Spleen (tissue), 11 donors: ENCODE results near the gene VWA3B. TPM values are rescaled to one million over a fixed set of nuclear protein-coding genes. Genes with fewer than 3 reads are reported as not detected.

Experiments
- DNase-seq: peaks from one replicate; pipeline ENCODE4 v3.0.0-alpha.2; 2020
- H3K27ac ChIP-seq, 8 donors: fragments of 200-600 bp; sonication (generic) in 7 of 8; 1 replicate in 4 of 8; 2 replicates in 4 of 8; pipeline versions ENCODE4 v1.5.0 to v1.8.0; 2016 to 2021; ENCODE audit warnings: inconsistent platforms in 4 of 8, mild to moderate bottlenecking in 4 of 8, moderate library complexity in 1 of 8
- H3K27me3 ChIP-seq, 7 donors: fragments of 200-600 bp; sonication (generic) in 6 of 7; replicated peaks in 1 of 7; 1 replicate in 4 of 7; 2 replicates in 3 of 7; pipeline versions ENCODE4 v1.5.0 to v1.8.0; 2016 to 2021; ENCODE audit warnings: inconsistent platforms in 3 of 7, mild to moderate bottlenecking in 1 of 7
- H3K36me3 ChIP-seq, 6 donors: fragments of 200-600 bp; sonication (generic) in 5 of 6; 1 replicate in 4 of 6; 2 replicates in 2 of 6; pipeline versions ENCODE4 v1.5.0 to v1.8.0; 2016 to 2021; ENCODE audit warnings: inconsistent platforms in 2 of 6
- H3K4me1 ChIP-seq, 6 donors: fragments of 200-600 bp; sonication (generic) in 5 of 6; 1 replicate in 3 of 6; 2 replicates in 3 of 6; pipeline versions ENCODE4 v1.5.0 to v1.8.0; 2016 to 2021; ENCODE audit warnings: inconsistent platforms in 3 of 6
- H3K4me3 ChIP-seq, 8 donors: fragments of 200-600 bp; sonication (generic) in 7 of 8; 1 replicate in 4 of 8; 2 replicates in 4 of 8; pipeline versions ENCODE4 v1.5.0 to v1.8.0; 2016 to 2021; ENCODE audit warnings: inconsistent platforms in 4 of 8, mild to moderate bottlenecking in 4 of 8, moderate library complexity in 2 of 8
- H3K9me3 ChIP-seq, 8 donors: fragments of 200-600 bp; sonication (generic) in 7 of 8; 1 replicate in 4 of 8; 2 replicates in 4 of 8; pipeline versions ENCODE4 v1.5.0 to v1.8.0; 2016 to 2021; ENCODE audit warnings: inconsistent platforms in 4 of 8
- POLR2A ChIP-seq, 3 donors: fragments of 450-650 bp; IDR thresholded peaks; one replicate each; pipeline ENCODE4 v1.5.1; 2017; ENCODE audit warnings: antibody characterized with exemption in 3 of 3, mild to moderate bottlenecking in 1 of 3
- POLR2AphosphoS5 ChIP-seq, 3 donors: sonication (generic); formaldehyde crosslinking; IDR thresholded peaks; one replicate each; pipeline ENCODE4 v1.5.1; 2017; ENCODE audit warnings: antibody characterized with exemption in 3 of 3
- WGBS, 5 donors: extraction: QIAGEN DNeasy Blood & Tissue Kit in 3 of 5; methylation state at CpG; one replicate each; pipeline versions ENCODE4 v1.1.5 to v1.1.7; 2013 to 2018; 5-methylcytosine and 5-hydroxymethylcytosine counted together
- intact Hi-C: fragments of 100-400 bp; cut with DNase I; formaldehyde crosslinking; loops from one replicate; pipeline ENCODE4 v1.15.0; 2023; ENCODE audit warnings: low total_unique reads
- polyA plus RNA-seq, 3 donors: library from polyadenylated mRNA; stranded (reverse); fragments of 200-250 nt; gene quantifications; one replicate each; pipeline ENCODE4 v1.2.1, GENCODE V29; 2013
- total RNA-seq, 7 donors: library from RNA; depleted of rRNA in 3 of 7; stranded (reverse); fragments of >200 nt in 3 of 7; fragmentation: NEBNext Ultra II Directional in 4 of 7; extraction: Animal tissue kit (Norgen Biotek cat#: 25700) in 4 of 7; gene quantifications; one replicate each; pipeline versions ENCODE4 v1.1.0 to v1.2.1, GENCODE V29; 2016 to 2021
- TF ChIP-seq, protein P1 (sequence below), 11 experiments: fragments of 200-600 bp in 7 of 11; fragments of 450-650 bp in 4 of 11; sonication (generic) in 4 of 11; IDR thresholded peaks in 8 of 11; conservative IDR thresholded peaks in 3 of 11; 1 replicate in 7 of 11; 2 replicates in 4 of 11; pipeline versions ENCODE4 v1.4.0 to v1.8.0; 2016 to 2021; ENCODE audit warnings: antibody characterized with exemption in 11 of 11, inconsistent platforms in 4 of 11, mild to moderate bottlenecking in 1 of 11
- donor health status: healthy with polysubstance abuse.
- donor health status: DM: no; HTN: no; CAD: no; lungs with moderate emphysema.
- donor health status: DM: no; HTN: no; CAD: no.
- donor health status: Bipolar disorder and iron deficiency.
- donor health status: healthy.
- donor health status: DM: no; HTN: no; CAD: no.
- donor health status: DM: yes; HTN: yes; CAD: no.

VWA3B gene
- total and polyA plus RNA-seq, 10 donors: 0.02 to 0.13 TPM; not detected in 8

DNA sequence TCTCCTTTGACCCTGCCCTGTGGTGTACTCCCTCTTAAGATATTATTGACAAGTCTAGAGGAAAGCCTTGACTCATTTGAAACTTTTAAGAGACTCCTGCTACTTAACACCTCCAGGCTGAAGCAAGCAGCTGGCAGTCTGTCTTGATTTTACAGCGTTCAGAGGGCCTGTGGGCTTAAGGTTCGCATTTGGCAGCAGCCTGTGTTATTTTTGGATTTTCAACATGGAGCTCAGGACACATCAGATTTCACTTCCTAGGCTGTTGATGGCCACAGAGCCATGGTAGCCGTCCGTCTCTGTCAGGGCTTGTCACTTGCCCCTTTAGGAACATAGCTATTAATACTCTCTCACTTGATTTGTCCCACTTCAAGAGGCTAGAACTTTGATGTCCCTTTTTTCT, 73.6 kb downstream of the VWA3B start:
- intact Hi-C loops: no loop called here
- Histone ChIP-seq H3K36me3 (no peaks in the 10 kb centered on the region), H3K4me1 (no peaks in the 10 kb centered on the region), H3K27me3 (no peaks in the 10 kb centered on the region), H3K9me3 (no peaks in the 10 kb centered on the region), H3K27ac (no peak overlapping the region), H3K4me3 (no peak overlapping the region)
- TF ChIP-seq POLR2AphosphoS5 (IDR thresholded peaks at IDR 0.05): no peak
- no peak for TF ChIP-seq POLR2A (IDR thresholded peaks at IDR 0.05)
- TF ChIP-seq, protein P1, sequence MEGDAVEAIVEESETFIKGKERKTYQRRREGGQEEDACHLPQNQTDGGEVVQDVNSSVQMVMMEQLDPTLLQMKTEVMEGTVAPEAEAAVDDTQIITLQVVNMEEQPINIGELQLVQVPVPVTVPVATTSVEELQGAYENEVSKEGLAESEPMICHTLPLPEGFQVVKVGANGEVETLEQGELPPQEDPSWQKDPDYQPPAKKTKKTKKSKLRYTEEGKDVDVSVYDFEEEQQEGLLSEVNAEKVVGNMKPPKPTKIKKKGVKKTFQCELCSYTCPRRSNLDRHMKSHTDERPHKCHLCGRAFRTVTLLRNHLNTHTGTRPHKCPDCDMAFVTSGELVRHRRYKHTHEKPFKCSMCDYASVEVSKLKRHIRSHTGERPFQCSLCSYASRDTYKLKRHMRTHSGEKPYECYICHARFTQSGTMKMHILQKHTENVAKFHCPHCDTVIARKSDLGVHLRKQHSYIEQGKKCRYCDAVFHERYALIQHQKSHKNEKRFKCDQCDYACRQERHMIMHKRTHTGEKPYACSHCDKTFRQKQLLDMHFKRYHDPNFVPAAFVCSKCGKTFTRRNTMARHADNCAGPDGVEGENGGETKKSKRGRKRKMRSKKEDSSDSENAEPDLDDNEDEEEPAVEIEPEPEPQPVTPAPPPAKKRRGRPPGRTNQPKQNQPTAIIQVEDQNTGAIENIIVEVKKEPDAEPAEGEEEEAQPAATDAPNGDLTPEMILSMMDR (IDR thresholded peaks at IDR 0.05 in 8 of 11, conservative IDR thresholded peaks at IDR 0.05 in 3 of 11): no peak
- DNase-seq: no peak
- 76 to 85% (median 80%) methylated on average over 4 of the region's 4 CpGs for WGBS, 5 donors

DNA sequence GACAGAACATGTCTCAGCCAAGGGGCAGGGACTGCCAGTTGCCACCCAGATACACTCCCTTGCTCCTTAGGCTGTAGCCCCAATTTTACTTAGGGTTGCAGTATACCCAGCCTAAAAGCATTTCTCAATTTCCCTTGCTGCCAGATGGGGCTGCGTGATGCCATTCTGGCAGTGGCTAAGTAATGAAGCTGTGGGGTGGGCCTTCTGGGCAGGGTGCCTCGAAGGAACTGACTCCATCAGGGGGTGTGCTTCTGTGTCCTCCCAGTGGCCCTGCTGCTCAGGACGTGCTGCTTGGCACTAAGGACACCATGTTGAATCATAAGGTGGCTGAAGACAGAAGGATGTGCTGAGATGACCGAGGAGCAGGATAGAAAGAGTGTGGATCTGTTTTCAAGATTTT, 74.2 kb downstream of the VWA3B start:
- Histone ChIP-seq H3K27me3 (no peaks in the 10 kb centered on the region), H3K36me3 (no peaks in the 10 kb centered on the region), H3K9me3 (no peaks in the 10 kb centered on the region), H3K27ac (no peak overlapping the region), H3K4me3 (no peak overlapping the region), H3K4me1 (no peaks in the 10 kb centered on the region)
- intact Hi-C loops: no loop called here
- no peak for DNase-seq
- 66 to 84% (median 68%) methylated on average over 4 of the region's 4 CpGs for WGBS, 5 donors
- TF ChIP-seq POLR2AphosphoS5 (IDR thresholded peaks at IDR 0.05): no peak
- TF ChIP-seq POLR2A (IDR thresholded peaks at IDR 0.05): no peak
- TF ChIP-seq, protein P1 (IDR thresholded peaks at IDR 0.05 in 8 of 11, conservative IDR thresholded peaks at IDR 0.05 in 3 of 11): no peak

DNA sequence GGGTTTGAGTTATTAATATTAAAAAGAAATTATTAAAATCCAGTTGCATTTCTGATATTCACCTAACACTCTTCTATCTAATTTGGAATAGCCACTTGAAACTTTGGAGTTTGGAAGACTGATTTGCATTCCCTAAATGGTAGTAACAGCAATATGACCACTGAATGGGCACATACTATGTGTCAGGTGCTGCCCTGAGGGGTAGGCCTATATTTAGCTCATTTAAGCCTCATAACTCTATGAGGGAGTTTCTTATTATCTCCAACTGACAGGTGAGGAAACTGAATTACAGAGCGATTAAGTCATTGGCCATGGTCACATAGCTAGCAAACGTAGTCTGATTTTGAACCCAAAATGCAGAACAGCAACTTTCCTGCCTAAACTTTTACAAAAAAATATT, 77.3 kb downstream of the VWA3B start:
- WGBS, 5 donors: 83 to 95% (median 89%) methylated on average over 2 of the region's 2 CpGs
- Histone ChIP-seq H3K36me3 (no peaks in the 10 kb centered on the region), H3K27ac (no peak overlapping the region), H3K4me3 (no peak overlapping the region), H3K9me3 (no peaks in the 10 kb centered on the region), H3K4me1 (no peaks in the 10 kb centered on the region), H3K27me3 (no peaks in the 10 kb centered on the region)
- intact Hi-C loops: no loop called here
- TF ChIP-seq POLR2A (IDR thresholded peaks at IDR 0.05) (no peak), POLR2AphosphoS5 (IDR thresholded peaks at IDR 0.05) (no peak)
- TF ChIP-seq, protein P1 (IDR thresholded peaks at IDR 0.05 in 8 of 11, conservative IDR thresholded peaks at IDR 0.05 in 3 of 11): no peak
- no peak for DNase-seq

DNA sequence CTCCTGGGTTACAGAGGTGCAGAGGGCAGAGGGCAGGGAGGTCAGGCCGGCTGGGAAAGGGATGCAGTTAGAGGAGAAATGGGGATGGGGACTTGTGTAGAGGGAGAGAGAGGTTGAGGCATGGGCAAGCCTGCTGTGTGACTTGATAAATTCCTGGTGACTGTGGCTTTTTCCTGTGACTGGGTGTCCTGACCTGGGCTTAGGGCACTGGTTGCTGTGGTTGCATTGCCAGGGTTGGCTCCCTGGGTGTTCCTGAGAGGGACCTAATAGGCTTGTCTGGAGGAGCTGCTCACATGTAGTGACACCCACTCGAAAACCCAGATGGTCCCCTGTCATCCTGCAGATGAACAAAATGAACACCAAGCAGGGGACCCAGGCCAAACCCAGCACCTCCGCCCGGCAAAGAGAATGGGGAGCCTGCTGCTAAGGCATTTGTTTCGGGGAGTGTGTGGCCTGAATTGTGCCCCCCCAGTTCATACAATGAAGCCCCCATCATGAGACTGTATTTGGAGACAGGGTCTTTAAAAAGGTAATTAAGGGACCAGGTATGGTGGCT, 78.6 kb downstream of the VWA3B start:
- Histone ChIP-seq H3K27ac (no peak overlapping the region), H3K36me3 (no peaks in the 10 kb centered on the region), H3K4me1 (no peaks in the 10 kb centered on the region), H3K4me3 (no peak overlapping the region), H3K27me3 (no peaks in the 10 kb centered on the region), H3K9me3 (no peaks in the 10 kb centered on the region)
- TF ChIP-seq POLR2A (IDR thresholded peaks at IDR 0.05) (no peak), POLR2AphosphoS5 (IDR thresholded peaks at IDR 0.05) (no peak)
- TF ChIP-seq, protein P1 (IDR thresholded peaks at IDR 0.05 in 8 of 11, conservative IDR thresholded peaks at IDR 0.05 in 3 of 11): no peak
- intact Hi-C loops: no loop called here
- 82 to 91% (median 88%) methylated on average over 5 of the region's 5 CpGs for WGBS, 5 donors
- no peak for DNase-seq
